HL-60 (cell line): Measurements from ENCODE around the gene ZNF609.

Experiments
- DNase-seq, 2 experiments: peaks; one replicate each; pipeline ENCODE4 v3.0.0-alpha.2; 2010 to 2020; ENCODE audit warnings: low read depth in 1 of 2, low spot score in 1 of 2
- H3K27ac ChIP-seq: fragments of 250-450 bp; sonication (Bioruptor Pico); replicated peaks from 2 replicates; pipeline ENCODE4 v1.5.1; 2020; ENCODE audit warnings: mild to moderate bottlenecking, moderate library complexity
- H3K27me3 ChIP-seq: fragments of 250-450 bp; sonication (Bioruptor Pico); 2 replicates; pipeline ENCODE4 v1.5.1; 2021; ENCODE audit warnings: mild to moderate bottlenecking, moderate library complexity; ENCODE audit not compliant: insufficient read depth, poor library complexity, severe bottlenecking
- H3K4me3 ChIP-seq: replicated peaks from 2 replicates; pipeline ENCODE4 v1.5.1; 2011; ENCODE audit warnings: mild to moderate bottlenecking, control low read depth, low read length; ENCODE audit not compliant: insufficient read depth
- CTCF ChIP-seq: IDR thresholded peaks from one replicate; pipeline ENCODE4 v1.5.1; 2011; ENCODE audit warnings: low read length, control low read depth, inconsistent platforms; ENCODE audit not compliant: insufficient read depth
- GABPA ChIP-seq: IDR thresholded peaks from 2 replicates; pipeline ENCODE4 v1.6.1; 2012; ENCODE audit warnings: low read depth
- POLR2AphosphoS5 ChIP-seq: IDR thresholded peaks from 2 replicates; pipeline ENCODE4 v1.6.1; 2012; ENCODE audit warnings: low read depth
- REST ChIP-seq: IDR thresholded peaks from 2 replicates; pipeline ENCODE4 v1.6.1; 2012; ENCODE audit warnings: low read depth; ENCODE audit not compliant: insufficient replicate concordance
- SPI1 ChIP-seq: IDR thresholded peaks from 2 replicates; pipeline ENCODE4 v1.6.1; 2012; ENCODE audit warnings: low read depth, mild to moderate bottlenecking, borderline replicate concordance

ZNF609 gene

GRCh38 chr15:64501396-64501715 lies 41.0 kb downstream of the ZNF609 start:
- no peak for TF ChIP-seq SPI1
- DNase-seq, result no peak
- H3K4me3 ChIP-seq, result no peak overlapping the region
- 0 out of 2 replicates have a peak overlapping the region, but pooled peaks have one; percentile 46 for H3K27ac ChIP-seq
- no peaks in the 10 kb centered on the region for H3K27me3 ChIP-seq

GRCh38 chr15:64502151-64502550 lies 41.8 kb downstream of the ZNF609 start:
- no peak for DNase-seq
- TF ChIP-seq SPI1 (no peak), CTCF (no peak), GABPA (no peak)

GRCh38 chr15:64502551-64502950 lies 42.2 kb downstream of the ZNF609 start:
- no peak overlapping the region for H3K4me3 ChIP-seq
- DNase-seq, result peak in 1 of 2 experiments; percentile 23
- H3K27me3 ChIP-seq, result no peaks in the 10 kb centered on the region
- TF ChIP-seq REST (no peak), CTCF (no peak), SPI1 (no peak), GABPA (no peak), POLR2AphosphoS5 (no peak)
- peak overlapping the region; percentile 46 for H3K27ac ChIP-seq

More at GRCh38 chr15:64502151-64502550, 41.8 kb downstream of the ZNF609 start:
- Histone ChIP-seq H3K27ac (peak overlapping the region; percentile 46), H3K4me3 (no peak overlapping the region), H3K27me3 (no peaks in the 10 kb centered on the region)

GRCh38 chr15:64503197-64503596 lies 42.8 kb downstream of the ZNF609 start:
- Histone ChIP-seq H3K4me3 (no peak overlapping the region), H3K27ac (peak overlapping the region; percentile 46), H3K27me3 (no peaks in the 10 kb centered on the region)
- peak in 1 of 2 experiments; percentile 33 for DNase-seq
- TF ChIP-seq SPI1 (no peak), POLR2AphosphoS5 (no peak), REST (no peak), CTCF (no peak), GABPA (no peak)
